Endothelial cell of umbilical vein (primary cell): ENCODE results near the gene C1orf226. TPM values are rescaled to one million over a fixed set of nuclear protein-coding genes. Genes with fewer than 3 reads are reported as not detected.
A peak's percentile ranks its signal among the peaks of the same experiment; 100 is the strongest.

Experiments used
- BruUV-seq: library from RNA; stranded (reverse); fragments of 400-500 nt; replicated peaks from 2 replicates; lab custom pipeline; 2021; lab: Mats Ljungman, UMichigan
- CTCF ChIA-PET: fragments of 300-600, 350-600 bp; sonication (Branson Sonifier 250); formaldehyde crosslinking; loops from one replicate; lab custom pipeline; 2021; ENCODE audit warnings: antibody characterized with exemption, inconsistent platforms; lab: Charles Lee
- POLR2A ChIA-PET: fragments of 300-600, 350-600 bp; sonication (Branson Sonifier 250); formaldehyde crosslinking; loops from one replicate; lab custom pipeline; 2021; ENCODE audit warnings: antibody characterized with exemption, inconsistent platforms; lab: Charles Lee
- DNase-seq: peaks from one replicate; pipeline ENCODE4 v3.0.0-alpha.2; 2011; ENCODE audit warnings: low read depth, low spot score
- FAIRE-seq: peaks from 2 replicates; lab custom pipeline; 2011; peaks lifted over from hg19 to GRCh38; lab: Jason Lieb, UNC
- H2AFZ ChIP-seq: 2 replicates; pipeline ENCODE4 v1.6.0; 2012; ENCODE audit warnings: low read depth, low read length, control low read depth, inconsistent platforms
- H3K27ac ChIP-seq: 2 replicates; pipeline ENCODE4 v1.5.1; 2011; ENCODE audit warnings: low read depth, mild to moderate bottlenecking, control low read depth, low read length, moderate library complexity; ENCODE audit not compliant: insufficient read depth
- H3K27me3 ChIP-seq, 2 experiments: 2 replicates each; pipeline versions ENCODE4 v1.6.0 to v1.6.1; 2011; ENCODE audit warnings: low read length in 2 of 2, mixed read lengths in 1 of 2; ENCODE audit not compliant: control insufficient read depth in 2 of 2, insufficient read depth in 2 of 2
- H3K36me3 ChIP-seq, 2 experiments: 2 replicates in 1 of 2; 3 replicates in 1 of 2; pipeline ENCODE4 v1.5.1; 2011; ENCODE audit warnings: low read length in 2 of 2, mild to moderate bottlenecking in 1 of 2, moderate library complexity in 1 of 2; ENCODE audit not compliant: control insufficient read depth in 2 of 2, insufficient read depth in 2 of 2; ENCODE audit errors: extremely low read depth in 1 of 2
- H3K4me1 ChIP-seq: 3 replicates; pipeline ENCODE4 v1.5.1; 2011; ENCODE audit warnings: mild to moderate bottlenecking, low read length; ENCODE audit not compliant: control insufficient read depth, insufficient read depth; ENCODE audit errors: extremely low read depth
- H3K4me2 ChIP-seq: 2 replicates; pipeline ENCODE4 v1.6.1; 2011; ENCODE audit warnings: low read length, control low read depth, mixed read lengths; ENCODE audit not compliant: insufficient read depth
- H3K4me3 ChIP-seq, 3 experiments: fragments of 200-600 bp in 1 of 3; sonication (generic), shearing (Covaris generic) in 1 of 3; replicated peaks in 1 of 3; 2 replicates each; pipeline ENCODE4 v1.5.1; 2011 to 2016; ENCODE audit warnings: control low read depth in 3 of 3, low read length in 3 of 3, mild to moderate bottlenecking in 2 of 3, inconsistent platforms in 1 of 3, low read depth in 1 of 3, moderate library complexity in 1 of 3; ENCODE audit not compliant: insufficient read depth in 1 of 3
- H3K79me2 ChIP-seq: 2 replicates; pipeline ENCODE4 v1.6.0; 2012; ENCODE audit warnings: low read length, inconsistent platforms; ENCODE audit not compliant: control insufficient read depth, insufficient read depth
- H3K9ac ChIP-seq: replicated peaks from 2 replicates; pipeline ENCODE3; 2011; ENCODE audit warnings: low read length, control low read depth; ENCODE audit not compliant: insufficient read depth; ENCODE audit errors: extremely low read depth
- H3K9me1 ChIP-seq: replicated peaks from 3 replicates; pipeline ENCODE4 v1.6.0; 2011; ENCODE audit warnings: mild to moderate bottlenecking, low read length; ENCODE audit not compliant: control insufficient read depth, insufficient read depth; ENCODE audit errors: extremely low read depth
- H3K9me3 ChIP-seq: replicated peaks from 2 replicates; pipeline ENCODE4 v1.5.1; 2012; ENCODE audit warnings: low read length, inconsistent platforms; ENCODE audit not compliant: control insufficient read depth, insufficient read depth
- H4K20me1 ChIP-seq: replicated peaks from 2 replicates; pipeline ENCODE3; 2011; ENCODE audit warnings: mild to moderate bottlenecking, low read length; ENCODE audit not compliant: control insufficient read depth, insufficient read depth; ENCODE audit errors: extremely low read depth
- EZH2 ChIP-seq: IDR thresholded peaks from 2 replicates; pipeline ENCODE4 v1.6.1; 2012; ENCODE audit warnings: borderline replicate concordance, low read depth, mild to moderate bottlenecking, moderate library complexity, low read length, inconsistent platforms; ENCODE audit not compliant: severe bottlenecking
- FOS ChIP-seq: IDR thresholded peaks from 2 replicates; pipeline ENCODE4 v1.6.1; 2011; ENCODE audit warnings: mild to moderate bottlenecking, low read length, moderate library complexity, borderline replicate concordance; ENCODE audit not compliant: insufficient read depth
- GATA2 ChIP-seq: IDR thresholded peaks from 2 replicates; pipeline ENCODE4 v1.7.0; 2011; ENCODE audit warnings: low read depth, mild to moderate bottlenecking, moderate library complexity, mixed read lengths, low read length; ENCODE audit not compliant: insufficient read length, insufficient read depth
- JUN ChIP-seq: IDR thresholded peaks from 2 replicates; pipeline ENCODE4 v1.6.1; 2011; ENCODE audit warnings: borderline replicate concordance, low read depth; ENCODE audit not compliant: insufficient read length, insufficient read depth
- MAX ChIP-seq: IDR thresholded peaks from 2 replicates; pipeline ENCODE4 v1.6.1; 2011; ENCODE audit not compliant: insufficient read depth, insufficient read length
- MYC ChIP-seq: IDR thresholded peaks from one replicate; pipeline ENCODE4 v1.6.1; 2011; ENCODE audit warnings: mild to moderate bottlenecking, low read depth, low read length
- POLR2A ChIP-seq: IDR thresholded peaks from 2 replicates; pipeline ENCODE4 v1.6.1; 2012; ENCODE audit warnings: low read depth, mild to moderate bottlenecking, control low read depth, low read length
- POLR2AphosphoS5 ChIP-seq: IDR thresholded peaks from 2 replicates; pipeline ENCODE4 v1.6.1; 2012; ENCODE audit warnings: low read depth, mild to moderate bottlenecking, control low read depth, low read length, moderate library complexity; ENCODE audit not compliant: insufficient read depth
- dilution Hi-C: fragments of 300-500 bp; cut with MboI; formaldehyde crosslinking; loops from one replicate; pipeline ENCODE4 v1.15.0; 2019; ENCODE audit warnings: low sequenced_read_pairs; ENCODE audit not compliant: extremely low pct_ligation_motif_present
- intact Hi-C: fragments of 100-400 bp; cut with micrococcal nuclease; formaldehyde crosslinking; loops from one replicate; pipeline ENCODE4 v1.10.0; 2022
- polyA plus RNA-seq, 4 experiments: library from polyadenylated mRNA; depleted of rRNA in 3 of 4; stranded (reverse) in 3 of 4; unstranded in 1 of 4; fragments of >200 nt; gene quantifications; 2 replicates each; pipeline versions ENCODE4 v1.2.1 to v1.2.3, GENCODE V29; 2011 to 2012; ENCODE audit warnings: missing spikeins in 1 of 4
- total RNA-seq: library from RNA; stranded (reverse); gene quantifications from 2 replicates; pipeline ENCODE4 v1.2.3, GENCODE V29; 2021
- TF ChIP-seq, protein P1 (sequence below), 2 donors: IDR thresholded peaks; 1 replicate in 1 of 2; 2 replicates in 1 of 2; pipeline ENCODE4 v1.5.1; 2011; ENCODE audit warnings: low read length in 2 of 2, mild to moderate bottlenecking in 2 of 2, moderate library complexity in 2 of 2, control low read depth in 1 of 2, inconsistent platforms in 1 of 2, low read depth in 1 of 2; ENCODE audit not compliant: insufficient read depth in 1 of 2; ENCODE audit errors: extremely low read depth in 1 of 2

Gene C1orf226
- total and polyA plus RNA-seq, 2 donors (not counting 3 experiments of a cell fraction or from before 2014, with no cell fraction given) = 2.5 to 4.2 TPM

GRCh38 chr1:162405800-162406199 is 24.3 kb downstream of the C1orf226 start:
- H4K20me1 ChIP-seq = no peaks in the 10 kb centered on the region
- no peaks in the 10 kb centered on the region for H3K27me3 ChIP-seq
- H3K36me3 ChIP-seq = no peaks in the 10 kb centered on the region
- BruUV-seq = no TSS peak
- H3K27ac ChIP-seq = no peak overlapping the region
- H3K9ac ChIP-seq = no peak overlapping the region
- H3K9me1 ChIP-seq = no peaks in the 10 kb centered on the region
- peaks cover 3% of the 10 kb centered on the region for H3K4me1 ChIP-seq
- FAIRE-seq = no peak
- no peak overlapping the region for H3K4me3 ChIP-seq
- intact Hi-C loops (no loop called here), dilution Hi-C loops (no loop called here)
- DNase-seq = peak; percentile 53
- ChIA-PET CTCF (interaction anchor here (0.9 kb wide), 1 partner anchor 350 kb away, joined by 3 read pairs; no protein-coding TSS in a partner anchor), POLR2A (no interaction called here)
- no peak for TF ChIP-seq JUN
- peak; percentile 38 for TF ChIP-seq GATA2
- H3K4me2 ChIP-seq = no peak overlapping the region
- peak overlapping the region; percentile 83 for H2AFZ ChIP-seq
- no peaks in the 10 kb centered on the region for H3K9me3 ChIP-seq
- H3K79me2 ChIP-seq = no peaks in the 10 kb centered on the region

DNA sequence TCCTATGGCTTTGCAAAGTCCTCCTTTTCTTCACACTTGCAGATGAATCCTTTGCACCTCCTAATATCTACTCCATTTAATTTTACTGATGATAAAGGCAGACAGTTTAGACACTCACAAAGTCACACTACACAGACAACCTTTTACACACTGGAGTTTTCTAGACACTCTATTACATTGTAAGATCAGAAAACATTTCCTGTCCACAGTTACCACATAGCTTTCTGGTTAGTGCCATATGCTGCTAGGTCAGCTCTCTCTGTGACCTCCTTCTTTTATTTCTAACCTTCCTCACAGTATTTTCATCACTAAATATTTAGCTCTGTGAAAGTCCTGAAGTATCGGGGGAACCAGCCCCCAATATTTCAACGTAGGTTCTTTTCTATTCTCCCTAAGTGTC is 25.3 kb downstream of the C1orf226 start:
- dilution Hi-C loops = no loop called here
- DNase-seq = no peak

More for the DNA sequence above, 25.3 kb downstream of the C1orf226 start:
- FAIRE-seq = no peak
- TF ChIP-seq EZH2 (no peak), POLR2AphosphoS5 (no peak), POLR2A (no peak), MAX (no peak), MYC (no peak), FOS (no peak), GATA2 (no peak), JUN (no peak)
- TF ChIP-seq, protein P1, sequence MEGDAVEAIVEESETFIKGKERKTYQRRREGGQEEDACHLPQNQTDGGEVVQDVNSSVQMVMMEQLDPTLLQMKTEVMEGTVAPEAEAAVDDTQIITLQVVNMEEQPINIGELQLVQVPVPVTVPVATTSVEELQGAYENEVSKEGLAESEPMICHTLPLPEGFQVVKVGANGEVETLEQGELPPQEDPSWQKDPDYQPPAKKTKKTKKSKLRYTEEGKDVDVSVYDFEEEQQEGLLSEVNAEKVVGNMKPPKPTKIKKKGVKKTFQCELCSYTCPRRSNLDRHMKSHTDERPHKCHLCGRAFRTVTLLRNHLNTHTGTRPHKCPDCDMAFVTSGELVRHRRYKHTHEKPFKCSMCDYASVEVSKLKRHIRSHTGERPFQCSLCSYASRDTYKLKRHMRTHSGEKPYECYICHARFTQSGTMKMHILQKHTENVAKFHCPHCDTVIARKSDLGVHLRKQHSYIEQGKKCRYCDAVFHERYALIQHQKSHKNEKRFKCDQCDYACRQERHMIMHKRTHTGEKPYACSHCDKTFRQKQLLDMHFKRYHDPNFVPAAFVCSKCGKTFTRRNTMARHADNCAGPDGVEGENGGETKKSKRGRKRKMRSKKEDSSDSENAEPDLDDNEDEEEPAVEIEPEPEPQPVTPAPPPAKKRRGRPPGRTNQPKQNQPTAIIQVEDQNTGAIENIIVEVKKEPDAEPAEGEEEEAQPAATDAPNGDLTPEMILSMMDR (IDR thresholded peaks at IDR 0.05; ENCODE audit: extremely low read depth in 1 of 2, insufficient read depth in 1 of 2, low read depth in 1 of 2, low read length in 2 of 2) = no peak
- Histone ChIP-seq H3K27ac (no peak overlapping the region), H3K4me2 (no peak overlapping the region), H3K9me3 (no peaks in the 10 kb centered on the region), H3K79me2 (no peaks in the 10 kb centered on the region), H3K36me3 (no peaks in the 10 kb centered on the region), H3K9ac (no peak overlapping the region), H3K4me3 (no peak overlapping the region), H3K27me3 (no peaks in the 10 kb centered on the region), H3K4me1 (peaks cover 3% of the 10 kb centered on the region), H2AFZ (no peak overlapping the region), H3K9me1 (no peaks in the 10 kb centered on the region), H4K20me1 (no peaks in the 10 kb centered on the region)
- ChIA-PET POLR2A (no interaction called here), CTCF (interaction anchor here (0.9 to 1.5 kb wide), 2 partner anchors 8 to 351 kb away, joined by 3 to 4 read pairs; no protein-coding TSS in a partner anchor)
- intact Hi-C loops = no loop called here
- BruUV-seq = no TSS peak
